ENCODE results near the gene NOM1. TPM values are rescaled to one million over a fixed set of nuclear protein-coding genes. Genes with fewer than 3 reads are reported as not detected.

Gene NOM1
- total and polyA plus RNA-seq, 4 donors, result 8.3 to 33.6 (median 16.9) TPM

DNA sequence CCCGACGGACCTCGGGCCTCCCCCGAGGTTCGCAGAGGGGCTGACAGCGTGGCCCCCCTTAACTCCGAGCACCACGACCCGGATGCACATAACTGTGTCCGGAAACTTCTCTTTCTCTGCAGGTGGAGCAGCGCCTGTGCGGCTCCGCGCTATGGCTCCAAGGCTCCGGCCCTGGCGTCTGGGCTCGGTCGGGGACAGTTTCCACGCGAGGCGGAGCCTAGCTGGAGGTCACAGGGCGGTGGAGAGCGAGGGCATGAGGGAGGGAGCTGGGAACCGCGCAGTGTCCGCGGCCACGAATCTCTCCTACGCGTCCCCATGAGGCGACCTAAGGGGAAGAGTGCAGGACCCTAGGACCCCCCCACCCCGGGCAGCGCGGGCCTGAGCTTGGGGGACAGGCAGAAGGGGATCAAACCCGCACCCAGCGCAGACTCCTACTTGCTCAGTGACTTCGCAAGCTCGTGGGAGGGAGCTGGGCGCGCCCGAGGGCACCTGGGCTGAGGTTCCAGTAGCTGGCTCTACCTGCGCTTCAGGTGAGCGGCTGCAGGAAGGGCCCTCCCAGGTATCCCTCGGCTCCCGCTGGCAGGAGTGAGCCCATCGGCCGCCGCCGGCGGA, 69.6 kb downstream of the NOM1 start:
- H3K27me3 ChIP-seq (ENCODE audit: control insufficient read depth in 3 of 3, insufficient read depth in 3 of 3, low read length in 2 of 3), result peaks cover 40 to 91% (median 86%) of the 10 kb centered on the region in 3 donors
- H3K9me3 ChIP-seq (ENCODE audit: control insufficient read depth in 4 of 4, insufficient read depth in 3 of 4, low read length in 3 of 4), result peaks cover 0 to 8% (median 0%) of the 10 kb centered on the region in 4 donors
- no peak overlapping the region for H3K9ac ChIP-seq (ENCODE audit: insufficient read depth in 1 of 2, low read length in 2 of 2)
- H3K4me1 ChIP-seq (ENCODE audit: control insufficient read depth in 5 of 5, insufficient read depth in 5 of 5, low read length in 5 of 5), result peaks cover 0 to 11% (median 5%) of the 10 kb centered on the region in 5 donors
- no peak overlapping the region for H3K4me3 ChIP-seq
- H3K27ac ChIP-seq (ENCODE audit: low read depth in 1 of 2, low read length in 1 of 2), result no peak overlapping the region
- no peak for DNase-seq
- TF ChIP-seq, protein P1, sequence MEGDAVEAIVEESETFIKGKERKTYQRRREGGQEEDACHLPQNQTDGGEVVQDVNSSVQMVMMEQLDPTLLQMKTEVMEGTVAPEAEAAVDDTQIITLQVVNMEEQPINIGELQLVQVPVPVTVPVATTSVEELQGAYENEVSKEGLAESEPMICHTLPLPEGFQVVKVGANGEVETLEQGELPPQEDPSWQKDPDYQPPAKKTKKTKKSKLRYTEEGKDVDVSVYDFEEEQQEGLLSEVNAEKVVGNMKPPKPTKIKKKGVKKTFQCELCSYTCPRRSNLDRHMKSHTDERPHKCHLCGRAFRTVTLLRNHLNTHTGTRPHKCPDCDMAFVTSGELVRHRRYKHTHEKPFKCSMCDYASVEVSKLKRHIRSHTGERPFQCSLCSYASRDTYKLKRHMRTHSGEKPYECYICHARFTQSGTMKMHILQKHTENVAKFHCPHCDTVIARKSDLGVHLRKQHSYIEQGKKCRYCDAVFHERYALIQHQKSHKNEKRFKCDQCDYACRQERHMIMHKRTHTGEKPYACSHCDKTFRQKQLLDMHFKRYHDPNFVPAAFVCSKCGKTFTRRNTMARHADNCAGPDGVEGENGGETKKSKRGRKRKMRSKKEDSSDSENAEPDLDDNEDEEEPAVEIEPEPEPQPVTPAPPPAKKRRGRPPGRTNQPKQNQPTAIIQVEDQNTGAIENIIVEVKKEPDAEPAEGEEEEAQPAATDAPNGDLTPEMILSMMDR (IDR thresholded peaks at IDR 0.05; ENCODE audit: control extremely low read depth, extremely low read depth), result no peak
- ATAC-seq (ENCODE audit: insufficient read depth, low FRiP score), result no peak
- no peaks in the 10 kb centered on the region for H3K36me3 ChIP-seq (ENCODE audit: control insufficient read depth in 4 of 4, insufficient read depth in 4 of 4, low read length in 4 of 4)
- WGBS, 2 donors, result 3 to 4% methylated on average over 50 of the region's 50 CpGs

DNA sequence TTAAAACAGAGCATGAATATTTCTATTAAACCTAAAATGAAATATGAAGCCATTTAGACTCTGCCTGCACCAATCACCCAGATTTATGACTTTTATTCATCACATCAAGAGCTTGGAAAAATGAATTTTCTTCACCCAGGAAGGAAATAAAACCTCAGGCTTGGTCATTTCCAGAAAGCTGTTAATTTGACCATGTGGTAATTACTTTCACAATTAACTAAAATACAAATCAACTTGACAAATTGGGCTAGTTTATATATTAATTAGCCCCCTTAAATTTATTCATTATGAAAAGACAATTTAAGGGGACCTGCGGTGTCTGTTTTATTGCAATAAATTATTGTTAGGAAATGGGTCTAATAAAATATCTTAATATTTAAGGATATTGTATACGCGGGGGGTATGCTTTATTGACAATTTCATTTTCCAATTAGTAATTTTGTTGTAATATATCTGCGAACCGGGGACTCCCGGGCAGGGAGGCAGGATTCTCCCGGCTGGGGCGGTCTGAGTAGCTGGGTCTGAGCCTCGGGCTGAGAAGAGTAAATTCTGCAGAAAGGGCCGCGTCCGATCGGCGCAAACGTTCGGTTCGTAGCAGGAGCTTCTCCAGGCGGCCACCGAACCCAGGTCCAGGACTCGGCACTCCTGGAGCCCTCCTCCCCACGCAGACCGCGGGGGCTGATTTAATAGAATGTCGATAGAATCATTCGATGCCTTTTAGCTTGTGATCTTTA, 70.4 kb downstream of the NOM1 start:
- Histone ChIP-seq H3K27me3 (ENCODE audit: control insufficient read depth in 3 of 3, insufficient read depth in 3 of 3, low read length in 2 of 3) (peaks cover 40 to 91% (median 87%) of the 10 kb centered on the region in 3 donors), H3K27ac (ENCODE audit: low read depth in 1 of 2, low read length in 1 of 2) (no peak overlapping the region), H3K4me1 (ENCODE audit: control insufficient read depth in 5 of 5, insufficient read depth in 5 of 5, low read length in 5 of 5) (peaks cover 0 to 11% (median 5%) of the 10 kb centered on the region in 5 donors), H3K36me3 (ENCODE audit: control insufficient read depth in 4 of 4, insufficient read depth in 4 of 4, low read length in 4 of 4) (no peaks in the 10 kb centered on the region), H3K4me3 (no peak overlapping the region), H3K9ac (ENCODE audit: insufficient read depth in 1 of 2, low read length in 2 of 2) (no peak overlapping the region), H3K9me3 (ENCODE audit: control insufficient read depth in 4 of 4, insufficient read depth in 3 of 4, low read length in 3 of 4) (peaks cover 0 to 8% (median 0%) of the 10 kb centered on the region in 4 donors)
- ATAC-seq (ENCODE audit: insufficient read depth, low FRiP score) (no peak), DNase-seq (no peak)
- 9 to 11% methylated on average over 25 of the region's 25 CpGs for WGBS, 2 donors
- TF ChIP-seq, protein P1 (IDR thresholded peaks at IDR 0.05; ENCODE audit: control extremely low read depth, extremely low read depth), result no peak

DNA sequence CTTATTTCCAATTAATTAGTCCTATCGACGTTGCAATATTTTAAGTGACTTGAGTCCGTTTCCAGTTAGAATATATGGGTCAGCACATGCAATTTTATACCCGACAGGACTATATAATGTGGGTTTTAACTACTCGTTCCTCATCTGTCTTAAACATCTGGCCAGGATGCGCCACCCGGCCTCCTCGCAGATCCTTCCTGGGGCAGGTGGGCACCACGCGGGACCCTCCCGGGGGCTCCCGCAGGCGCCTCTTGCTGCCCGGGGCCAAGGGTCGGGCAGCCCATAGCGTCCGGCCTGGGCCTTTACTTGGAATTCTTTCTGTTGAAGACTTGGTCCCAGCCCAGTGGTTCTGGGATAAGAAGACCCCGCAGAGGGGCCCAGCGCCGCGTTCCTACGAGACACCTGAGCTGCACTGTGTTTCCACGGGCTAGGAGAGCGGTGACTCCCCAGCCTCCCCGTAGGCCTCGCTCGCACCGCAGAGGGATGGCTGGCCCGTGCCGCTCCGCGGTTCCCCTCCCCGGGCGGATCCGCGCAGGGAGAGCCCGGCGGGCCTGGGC, 71.1 kb downstream of the NOM1 start:
- no peak overlapping the region for H3K27ac ChIP-seq (ENCODE audit: low read depth in 1 of 2, low read length in 1 of 2)
- peaks cover 0 to 11% (median 5%) of the 10 kb centered on the region in 5 donors for H3K4me1 ChIP-seq (ENCODE audit: control insufficient read depth in 5 of 5, insufficient read depth in 5 of 5, low read length in 5 of 5)
- TF ChIP-seq, protein P1 (IDR thresholded peaks at IDR 0.05; ENCODE audit: control extremely low read depth, extremely low read depth), result no peak
- H3K27me3 ChIP-seq (ENCODE audit: control insufficient read depth in 3 of 3, insufficient read depth in 3 of 3, low read length in 2 of 3), result peaks cover 40 to 91% (median 87%) of the 10 kb centered on the region in 3 donors
- WGBS, 2 donors, result 3 to 8% methylated on average over 38 of the region's 38 CpGs
- DNase-seq (no peak), ATAC-seq (ENCODE audit: insufficient read depth, low FRiP score) (no peak)
- H3K9me3 ChIP-seq (ENCODE audit: control insufficient read depth in 4 of 4, insufficient read depth in 3 of 4, low read length in 3 of 4), result peaks cover 0 to 8% (median 0%) of the 10 kb centered on the region in 4 donors
- no peak overlapping the region for H3K4me3 ChIP-seq
- H3K9ac ChIP-seq (ENCODE audit: insufficient read depth in 1 of 2, low read length in 2 of 2), result no peak overlapping the region
- no peaks in the 10 kb centered on the region for H3K36me3 ChIP-seq (ENCODE audit: control insufficient read depth in 4 of 4, insufficient read depth in 4 of 4, low read length in 4 of 4)
